Measurements from ENCODE around the gene ATP8B3. TPM values are rescaled to one million over a fixed set of nuclear protein-coding genes. Genes with fewer than 3 reads are reported as not detected.

ATP8B3 gene
- total and polyA plus RNA-seq, 2 experiments from 2014 or later, result 2.1 to 6.0 TPM

DNA sequence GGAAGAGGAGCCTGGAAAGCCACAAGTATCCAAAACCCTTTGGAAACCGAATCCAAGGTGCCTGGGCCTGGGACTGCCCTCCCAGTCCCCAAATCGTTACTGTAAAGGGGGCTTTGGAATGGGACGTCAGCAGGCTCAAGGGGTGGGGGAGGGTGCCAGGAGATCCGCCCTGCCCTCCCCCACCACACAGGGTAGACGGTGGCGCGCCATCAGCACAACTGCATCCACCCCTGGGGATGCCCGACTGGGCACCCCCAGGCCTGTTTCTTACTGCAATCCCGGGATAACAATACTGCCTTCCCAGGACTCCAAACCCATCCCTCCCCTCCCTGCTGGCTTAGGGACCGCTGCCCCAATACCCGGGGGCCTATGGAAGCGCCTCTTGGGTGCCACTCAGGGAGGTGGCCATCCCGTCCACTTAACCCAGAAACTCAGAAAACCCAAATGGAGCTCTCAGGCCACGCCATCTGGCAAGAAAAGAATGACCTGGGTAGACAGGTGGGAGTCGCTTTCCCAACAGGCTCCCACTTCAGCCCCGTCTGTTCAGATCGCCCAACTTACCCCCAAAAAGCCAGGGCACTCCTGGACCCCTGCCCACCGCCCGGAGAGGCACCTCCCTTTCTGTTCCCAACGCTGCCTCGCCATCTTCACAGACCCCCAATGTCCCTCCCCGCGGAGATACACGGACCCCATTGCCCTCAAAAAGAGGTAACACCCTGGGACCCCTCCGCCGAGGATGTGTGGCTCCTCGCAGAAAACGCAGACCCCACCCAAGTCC lies 48.9 kb upstream of the ATP8B3 start:
- Histone ChIP-seq H3K79me2 (replicated peaks; ENCODE audit: insufficient read depth) (peaks cover 51% of the 10 kb centered on the region), H3K9me2 (ENCODE audit: insufficient read depth) (no peaks in the 10 kb centered on the region), H4K20me1 (replicated peaks; ENCODE audit: insufficient read depth) (peaks cover 21% of the 10 kb centered on the region; the same call in 1 of the 2 replicates), H3F3A (replicated peaks; ENCODE audit: low read depth) (0 out of 2 replicates have a peak, but pooled peaks cover 8% of the 10 kb centered on the region), H3K27ac (ENCODE audit: low read depth) (no peak overlapping the region), H2AFZ (no peak overlapping the region), H3K4me3 (peak overlapping the region; percentile 94), H3K36me3 (ENCODE audit: insufficient read depth) (no peaks in the 10 kb centered on the region), H3K4me1 (ENCODE audit: insufficient read depth) (peaks cover 54% of the 10 kb centered on the region), H3K4me2 (peak overlapping the region; percentile 98), H3K27me3 (ENCODE audit: insufficient read depth) (peaks cover 16% of the 10 kb centered on the region)
- TF ChIP-seq STAT1 (IDR thresholded peaks at IDR 0.05; ENCODE audit: unreplicated experiment) (no peak), POLR2AphosphoS5 (IDR thresholded peaks at IDR 0.05; ENCODE audit: low read depth) (no peak), EZH2 (IDR thresholded peaks at IDR 0.05; ENCODE audit: low read depth, unreplicated experiment) (no peak), JUNB (IDR thresholded peaks at IDR 0.05; ENCODE audit: unreplicated experiment) (no peak), NANOG (IDR thresholded peaks at IDR 0.05; ENCODE audit: borderline replicate concordance) (no peak)
- TF ChIP-seq, protein P1, sequence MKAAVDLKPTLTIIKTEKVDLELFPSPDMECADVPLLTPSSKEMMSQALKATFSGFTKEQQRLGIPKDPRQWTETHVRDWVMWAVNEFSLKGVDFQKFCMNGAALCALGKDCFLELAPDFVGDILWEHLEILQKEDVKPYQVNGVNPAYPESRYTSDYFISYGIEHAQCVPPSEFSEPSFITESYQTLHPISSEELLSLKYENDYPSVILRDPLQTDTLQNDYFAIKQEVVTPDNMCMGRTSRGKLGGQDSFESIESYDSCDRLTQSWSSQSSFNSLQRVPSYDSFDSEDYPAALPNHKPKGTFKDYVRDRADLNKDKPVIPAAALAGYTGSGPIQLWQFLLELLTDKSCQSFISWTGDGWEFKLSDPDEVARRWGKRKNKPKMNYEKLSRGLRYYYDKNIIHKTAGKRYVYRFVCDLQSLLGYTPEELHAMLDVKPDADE (IDR thresholded peaks at IDR 0.05), result no peak
- TF ChIP-seq, protein P2, sequence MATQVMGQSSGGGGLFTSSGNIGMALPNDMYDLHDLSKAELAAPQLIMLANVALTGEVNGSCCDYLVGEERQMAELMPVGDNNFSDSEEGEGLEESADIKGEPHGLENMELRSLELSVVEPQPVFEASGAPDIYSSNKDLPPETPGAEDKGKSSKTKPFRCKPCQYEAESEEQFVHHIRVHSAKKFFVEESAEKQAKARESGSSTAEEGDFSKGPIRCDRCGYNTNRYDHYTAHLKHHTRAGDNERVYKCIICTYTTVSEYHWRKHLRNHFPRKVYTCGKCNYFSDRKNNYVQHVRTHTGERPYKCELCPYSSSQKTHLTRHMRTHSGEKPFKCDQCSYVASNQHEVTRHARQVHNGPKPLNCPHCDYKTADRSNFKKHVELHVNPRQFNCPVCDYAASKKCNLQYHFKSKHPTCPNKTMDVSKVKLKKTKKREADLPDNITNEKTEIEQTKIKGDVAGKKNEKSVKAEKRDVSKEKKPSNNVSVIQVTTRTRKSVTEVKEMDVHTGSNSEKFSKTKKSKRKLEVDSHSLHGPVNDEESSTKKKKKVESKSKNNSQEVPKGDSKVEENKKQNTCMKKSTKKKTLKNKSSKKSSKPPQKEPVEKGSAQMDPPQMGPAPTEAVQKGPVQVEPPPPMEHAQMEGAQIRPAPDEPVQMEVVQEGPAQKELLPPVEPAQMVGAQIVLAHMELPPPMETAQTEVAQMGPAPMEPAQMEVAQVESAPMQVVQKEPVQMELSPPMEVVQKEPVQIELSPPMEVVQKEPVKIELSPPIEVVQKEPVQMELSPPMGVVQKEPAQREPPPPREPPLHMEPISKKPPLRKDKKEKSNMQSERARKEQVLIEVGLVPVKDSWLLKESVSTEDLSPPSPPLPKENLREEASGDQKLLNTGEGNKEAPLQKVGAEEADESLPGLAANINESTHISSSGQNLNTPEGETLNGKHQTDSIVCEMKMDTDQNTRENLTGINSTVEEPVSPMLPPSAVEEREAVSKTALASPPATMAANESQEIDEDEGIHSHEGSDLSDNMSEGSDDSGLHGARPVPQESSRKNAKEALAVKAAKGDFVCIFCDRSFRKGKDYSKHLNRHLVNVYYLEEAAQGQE (IDR thresholded peaks at IDR 0.05; ENCODE audit: unreplicated experiment), result no peak
- TF ChIP-seq, protein P3, sequence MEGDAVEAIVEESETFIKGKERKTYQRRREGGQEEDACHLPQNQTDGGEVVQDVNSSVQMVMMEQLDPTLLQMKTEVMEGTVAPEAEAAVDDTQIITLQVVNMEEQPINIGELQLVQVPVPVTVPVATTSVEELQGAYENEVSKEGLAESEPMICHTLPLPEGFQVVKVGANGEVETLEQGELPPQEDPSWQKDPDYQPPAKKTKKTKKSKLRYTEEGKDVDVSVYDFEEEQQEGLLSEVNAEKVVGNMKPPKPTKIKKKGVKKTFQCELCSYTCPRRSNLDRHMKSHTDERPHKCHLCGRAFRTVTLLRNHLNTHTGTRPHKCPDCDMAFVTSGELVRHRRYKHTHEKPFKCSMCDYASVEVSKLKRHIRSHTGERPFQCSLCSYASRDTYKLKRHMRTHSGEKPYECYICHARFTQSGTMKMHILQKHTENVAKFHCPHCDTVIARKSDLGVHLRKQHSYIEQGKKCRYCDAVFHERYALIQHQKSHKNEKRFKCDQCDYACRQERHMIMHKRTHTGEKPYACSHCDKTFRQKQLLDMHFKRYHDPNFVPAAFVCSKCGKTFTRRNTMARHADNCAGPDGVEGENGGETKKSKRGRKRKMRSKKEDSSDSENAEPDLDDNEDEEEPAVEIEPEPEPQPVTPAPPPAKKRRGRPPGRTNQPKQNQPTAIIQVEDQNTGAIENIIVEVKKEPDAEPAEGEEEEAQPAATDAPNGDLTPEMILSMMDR (conservative IDR thresholded peaks at IDR 0.05; ENCODE audit: low read depth in 2 of 2), result no peak
- TF ChIP-seq, protein P4, sequence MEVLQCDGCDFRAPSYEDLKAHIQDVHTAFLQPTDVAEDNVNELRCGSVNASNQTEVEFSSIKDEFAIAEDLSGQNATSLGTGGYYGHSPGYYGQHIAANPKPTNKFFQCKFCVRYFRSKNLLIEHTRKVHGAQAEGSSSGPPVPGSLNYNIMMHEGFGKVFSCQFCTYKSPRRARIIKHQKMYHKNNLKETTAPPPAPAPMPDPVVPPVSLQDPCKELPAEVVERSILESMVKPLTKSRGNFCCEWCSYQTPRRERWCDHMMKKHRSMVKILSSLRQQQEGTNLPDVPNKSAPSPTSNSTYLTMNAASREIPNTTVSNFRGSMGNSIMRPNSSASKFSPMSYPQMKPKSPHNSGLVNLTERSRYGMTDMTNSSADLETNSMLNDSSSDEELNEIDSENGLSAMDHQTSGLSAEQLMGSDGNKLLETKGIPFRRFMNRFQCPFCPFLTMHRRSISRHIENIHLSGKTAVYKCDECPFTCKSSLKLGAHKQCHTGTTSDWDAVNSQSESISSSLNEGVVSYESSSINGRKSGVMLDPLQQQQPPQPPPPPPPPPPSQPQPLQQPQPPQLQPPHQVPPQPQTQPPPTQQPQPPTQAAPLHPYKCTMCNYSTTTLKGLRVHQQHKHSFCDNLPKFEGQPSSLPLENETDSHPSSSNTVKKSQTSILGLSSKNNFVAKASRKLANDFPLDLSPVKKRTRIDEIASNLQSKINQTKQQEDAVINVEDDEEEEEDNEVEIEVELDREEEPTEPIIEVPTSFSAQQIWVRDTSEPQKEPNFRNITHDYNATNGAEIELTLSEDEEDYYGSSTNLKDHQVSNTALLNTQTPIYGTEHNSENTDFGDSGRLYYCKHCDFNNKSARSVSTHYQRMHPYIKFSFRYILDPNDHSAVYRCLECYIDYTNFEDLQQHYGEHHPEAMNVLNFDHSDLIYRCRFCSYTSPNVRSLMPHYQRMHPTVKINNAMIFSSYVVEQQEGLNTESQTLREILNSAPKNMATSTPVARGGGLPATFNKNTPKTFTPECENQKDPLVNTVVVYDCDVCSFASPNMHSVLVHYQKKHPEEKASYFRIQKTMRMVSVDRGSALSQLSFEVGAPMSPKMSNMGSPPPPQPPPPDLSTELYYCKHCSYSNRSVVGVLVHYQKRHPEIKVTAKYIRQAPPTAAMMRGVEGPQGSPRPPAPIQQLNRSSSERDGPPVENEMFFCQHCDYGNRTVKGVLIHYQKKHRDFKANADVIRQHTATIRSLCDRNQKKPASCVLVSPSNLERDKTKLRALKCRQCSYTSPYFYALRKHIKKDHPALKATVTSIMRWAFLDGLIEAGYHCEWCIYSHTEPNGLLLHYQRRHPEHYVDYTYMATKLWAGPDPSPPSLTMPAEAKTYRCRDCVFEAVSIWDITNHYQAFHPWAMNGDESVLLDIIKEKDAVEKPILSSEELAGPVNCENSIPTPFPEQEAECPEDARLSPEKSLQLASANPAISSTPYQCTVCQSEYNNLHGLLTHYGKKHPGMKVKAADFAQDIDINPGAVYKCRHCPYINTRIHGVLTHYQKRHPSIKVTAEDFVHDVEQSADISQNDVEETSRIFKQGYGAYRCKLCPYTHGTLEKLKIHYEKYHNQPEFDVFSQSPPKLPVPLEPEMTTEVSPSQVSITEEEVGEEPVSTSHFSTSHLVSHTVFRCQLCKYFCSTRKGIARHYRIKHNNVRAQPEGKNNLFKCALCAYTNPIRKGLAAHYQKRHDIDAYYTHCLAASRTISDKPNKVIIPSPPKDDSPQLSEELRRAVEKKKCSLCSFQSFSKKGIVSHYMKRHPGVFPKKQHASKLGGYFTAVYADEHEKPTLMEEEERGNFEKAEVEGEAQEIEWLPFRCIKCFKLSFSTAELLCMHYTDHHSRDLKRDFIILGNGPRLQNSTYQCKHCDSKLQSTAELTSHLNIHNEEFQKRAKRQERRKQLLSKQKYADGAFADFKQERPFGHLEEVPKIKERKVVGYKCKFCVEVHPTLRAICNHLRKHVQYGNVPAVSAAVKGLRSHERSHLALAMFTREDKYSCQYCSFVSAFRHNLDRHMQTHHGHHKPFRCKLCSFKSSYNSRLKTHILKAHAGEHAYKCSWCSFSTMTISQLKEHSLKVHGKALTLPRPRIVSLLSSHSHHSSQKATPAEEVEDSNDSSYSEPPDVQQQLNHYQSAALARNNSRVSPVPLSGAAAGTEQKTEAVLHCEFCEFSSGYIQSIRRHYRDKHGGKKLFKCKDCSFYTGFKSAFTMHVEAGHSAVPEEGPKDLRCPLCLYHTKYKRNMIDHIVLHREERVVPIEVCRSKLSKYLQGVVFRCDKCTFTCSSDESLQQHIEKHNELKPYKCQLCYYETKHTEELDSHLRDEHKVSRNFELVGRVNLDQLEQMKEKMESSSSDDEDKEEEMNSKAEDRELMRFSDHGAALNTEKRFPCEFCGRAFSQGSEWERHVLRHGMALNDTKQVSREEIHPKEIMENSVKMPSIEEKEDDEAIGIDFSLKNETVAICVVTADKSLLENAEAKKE (CRISPR knock-in tag; IDR thresholded peaks at IDR 0.05), result no peak
- peaks cover 25% of the 10 kb centered on the region for H3K27me3 Mint-ChIP-seq (ENCODE audit: insufficient read depth, low read depth, poor library complexity)
- no peaks in the 10 kb centered on the region for H3K9me3 Mint-ChIP-seq
- ATAC-seq, result no peak
- peak overlapping the region; percentile 90 for H3K4me3 Mint-ChIP-seq
- H3K4me1 Mint-ChIP-seq, result peaks cover 39% of the 10 kb centered on the region; the same call in 2 of the 3 replicates
- no peaks in the 10 kb centered on the region; the same call in 2 of the 3 replicates for H3K36me3 Mint-ChIP-seq (ENCODE audit: low read depth)
- H3K27ac Mint-ChIP-seq, result no peak overlapping the region
- no peak for DNase-seq (ENCODE audit: low spot score)

Data from GM23338 (cell line).